ENCODE data around the gene NFATC2.

NFATC2 gene

DNA sequence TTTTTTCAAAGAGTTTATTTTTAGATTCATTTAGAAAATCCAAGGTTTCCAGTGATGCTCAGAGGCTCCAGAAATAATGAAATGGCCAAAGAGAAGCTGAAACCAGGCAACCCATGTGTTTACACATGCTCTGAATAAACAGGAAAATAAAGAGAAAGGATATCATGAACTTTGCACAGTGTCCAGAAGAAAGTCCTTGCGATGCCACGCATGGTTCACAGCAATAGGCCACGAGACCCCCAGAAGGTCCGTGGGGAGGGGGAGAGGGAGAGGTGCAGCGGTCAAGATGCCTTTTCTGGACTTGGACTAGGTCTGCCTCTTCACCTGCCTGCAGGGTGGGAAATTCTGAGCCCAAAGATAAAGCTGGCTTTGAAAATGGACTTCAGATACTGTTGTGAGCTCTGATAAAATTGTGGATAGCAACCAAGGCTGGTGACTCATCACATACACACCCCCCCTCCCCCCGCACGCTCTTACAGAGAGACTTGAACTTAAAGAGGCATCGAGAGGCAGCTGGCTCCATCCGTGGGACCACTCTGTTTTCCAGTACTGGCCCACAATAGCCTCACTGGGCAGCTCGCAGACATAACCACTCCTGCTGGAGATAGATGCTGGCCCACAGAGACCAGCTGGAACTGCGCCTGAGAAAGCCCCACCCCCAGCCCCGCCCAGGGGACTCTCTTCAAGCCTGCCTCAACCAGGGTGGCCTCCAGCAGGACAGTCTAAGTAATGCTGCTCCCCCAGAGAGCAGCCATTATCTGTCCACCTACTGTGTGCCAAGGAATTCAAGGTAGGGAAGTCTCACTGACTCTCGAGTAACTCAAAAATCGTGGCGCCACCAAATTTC is 21.2 kb upstream of the NFATC2 start (continued):
- TF ChIP-seq GLI2 (tag by site-specific recombination; IDR thresholded peaks at IDR 0.05; ENCODE audit: borderline replicate concordance, low read depth) = no peak
- TF ChIP-seq ZNF202 (tag by site-specific recombination; IDR thresholded peaks at IDR 0.05; ENCODE audit: borderline replicate concordance) = no peak
- no peak for TF ChIP-seq ZNF670 (tag by site-specific recombination; IDR thresholded peaks at IDR 0.05; ENCODE audit: low read depth)
- TF ChIP-seq ZNF133 (tag by site-specific recombination; IDR thresholded peaks at IDR 0.05) = no peak
- TF ChIP-seq ZNF350 (tag by site-specific recombination; IDR thresholded peaks at IDR 0.05) = no peak
- TF ChIP-seq SP7 (tag by site-specific recombination; IDR thresholded peaks at IDR 0.05) = 0 out of 2 replicates have a peak, but pooled peaks have one; percentile 40
- TF ChIP-seq ZNF621 (tag by site-specific recombination; IDR thresholded peaks at IDR 0.05) = no peak
- TF ChIP-seq, protein P1, sequence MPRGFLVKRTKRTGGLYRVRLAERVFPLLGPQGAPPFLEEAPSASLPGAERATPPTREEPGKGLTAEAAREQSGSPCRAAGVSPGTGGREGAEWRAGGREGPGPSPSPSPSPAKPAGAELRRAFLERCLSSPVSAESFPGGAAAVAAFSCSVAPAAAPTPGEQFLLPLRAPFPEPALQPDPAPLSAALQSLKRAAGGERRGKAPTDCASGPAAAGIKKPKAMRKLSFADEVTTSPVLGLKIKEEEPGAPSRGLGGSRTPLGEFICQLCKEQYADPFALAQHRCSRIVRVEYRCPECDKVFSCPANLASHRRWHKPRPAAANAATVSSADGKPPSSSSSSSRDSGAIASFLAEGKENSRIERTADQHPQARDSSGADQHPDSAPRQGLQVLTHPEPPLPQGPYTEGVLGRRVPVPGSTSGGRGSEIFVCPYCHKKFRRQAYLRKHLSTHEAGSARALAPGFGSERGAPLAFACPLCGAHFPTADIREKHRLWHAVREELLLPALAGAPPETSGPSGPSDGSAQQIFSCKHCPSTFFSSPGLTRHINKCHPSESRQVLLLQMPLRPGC (tag by site-specific recombination; IDR thresholded peaks at IDR 0.05) = peak; percentile 52; the same call in 1 of the 2 replicates
- TF ChIP-seq ZNF791 (tag by site-specific recombination; IDR thresholded peaks at IDR 0.05) = no peak
- TF ChIP-seq ZNF169 (tag by site-specific recombination; IDR thresholded peaks at IDR 0.05) = no peak
- no peak for TF ChIP-seq ZFP41 (tag by site-specific recombination; IDR thresholded peaks at IDR 0.05; ENCODE audit: borderline replicate concordance)
- TF ChIP-seq ZNF707 (tag by site-specific recombination; IDR thresholded peaks at IDR 0.05) = no peak
- TF ChIP-seq, protein P2, sequence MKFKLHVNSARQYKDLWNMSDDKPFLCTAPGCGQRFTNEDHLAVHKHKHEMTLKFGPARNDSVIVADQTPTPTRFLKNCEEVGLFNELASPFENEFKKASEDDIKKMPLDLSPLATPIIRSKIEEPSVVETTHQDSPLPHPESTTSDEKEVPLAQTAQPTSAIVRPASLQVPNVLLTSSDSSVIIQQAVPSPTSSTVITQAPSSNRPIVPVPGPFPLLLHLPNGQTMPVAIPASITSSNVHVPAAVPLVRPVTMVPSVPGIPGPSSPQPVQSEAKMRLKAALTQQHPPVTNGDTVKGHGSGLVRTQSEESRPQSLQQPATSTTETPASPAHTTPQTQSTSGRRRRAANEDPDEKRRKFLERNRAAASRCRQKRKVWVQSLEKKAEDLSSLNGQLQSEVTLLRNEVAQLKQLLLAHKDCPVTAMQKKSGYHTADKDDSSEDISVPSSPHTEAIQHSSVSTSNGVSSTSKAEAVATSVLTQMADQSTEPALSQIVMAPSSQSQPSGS (tag by site-specific recombination; IDR thresholded peaks at IDR 0.05; ENCODE audit: low read depth) = no peak
- no peak for TF ChIP-seq ZNF776 (tag by site-specific recombination; IDR thresholded peaks at IDR 0.05; ENCODE audit: borderline replicate concordance)
- TF ChIP-seq ZIC2 (tag by site-specific recombination; IDR thresholded peaks at IDR 0.05) = 0 out of 2 replicates have a peak, but pooled peaks have one; percentile 12
- TF ChIP-seq, protein P3, sequence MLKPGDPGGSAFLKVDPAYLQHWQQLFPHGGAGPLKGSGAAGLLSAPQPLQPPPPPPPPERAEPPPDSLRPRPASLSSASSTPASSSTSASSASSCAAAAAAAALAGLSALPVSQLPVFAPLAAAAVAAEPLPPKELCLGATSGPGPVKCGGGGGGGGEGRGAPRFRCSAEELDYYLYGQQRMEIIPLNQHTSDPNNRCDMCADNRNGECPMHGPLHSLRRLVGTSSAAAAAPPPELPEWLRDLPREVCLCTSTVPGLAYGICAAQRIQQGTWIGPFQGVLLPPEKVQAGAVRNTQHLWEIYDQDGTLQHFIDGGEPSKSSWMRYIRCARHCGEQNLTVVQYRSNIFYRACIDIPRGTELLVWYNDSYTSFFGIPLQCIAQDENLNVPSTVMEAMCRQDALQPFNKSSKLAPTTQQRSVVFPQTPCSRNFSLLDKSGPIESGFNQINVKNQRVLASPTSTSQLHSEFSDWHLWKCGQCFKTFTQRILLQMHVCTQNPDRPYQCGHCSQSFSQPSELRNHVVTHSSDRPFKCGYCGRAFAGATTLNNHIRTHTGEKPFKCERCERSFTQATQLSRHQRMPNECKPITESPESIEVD (tag by site-specific recombination; IDR thresholded peaks at IDR 0.05) = no peak
- TF ChIP-seq, protein P4, sequence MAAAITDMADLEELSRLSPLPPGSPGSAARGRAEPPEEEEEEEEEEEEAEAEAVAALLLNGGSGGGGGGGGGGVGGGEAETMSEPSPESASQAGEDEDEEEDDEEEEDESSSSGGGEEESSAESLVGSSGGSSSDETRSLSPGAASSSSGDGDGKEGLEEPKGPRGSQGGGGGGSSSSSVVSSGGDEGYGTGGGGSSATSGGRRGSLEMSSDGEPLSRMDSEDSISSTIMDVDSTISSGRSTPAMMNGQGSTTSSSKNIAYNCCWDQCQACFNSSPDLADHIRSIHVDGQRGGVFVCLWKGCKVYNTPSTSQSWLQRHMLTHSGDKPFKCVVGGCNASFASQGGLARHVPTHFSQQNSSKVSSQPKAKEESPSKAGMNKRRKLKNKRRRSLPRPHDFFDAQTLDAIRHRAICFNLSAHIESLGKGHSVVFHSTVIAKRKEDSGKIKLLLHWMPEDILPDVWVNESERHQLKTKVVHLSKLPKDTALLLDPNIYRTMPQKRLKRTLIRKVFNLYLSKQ (tag by site-specific recombination; IDR thresholded peaks at IDR 0.05; ENCODE audit: borderline replicate concordance) = no peak
- no peak for TF ChIP-seq ZNF843 (tag by site-specific recombination; IDR thresholded peaks at IDR 0.05)
- TF ChIP-seq, protein P5, sequence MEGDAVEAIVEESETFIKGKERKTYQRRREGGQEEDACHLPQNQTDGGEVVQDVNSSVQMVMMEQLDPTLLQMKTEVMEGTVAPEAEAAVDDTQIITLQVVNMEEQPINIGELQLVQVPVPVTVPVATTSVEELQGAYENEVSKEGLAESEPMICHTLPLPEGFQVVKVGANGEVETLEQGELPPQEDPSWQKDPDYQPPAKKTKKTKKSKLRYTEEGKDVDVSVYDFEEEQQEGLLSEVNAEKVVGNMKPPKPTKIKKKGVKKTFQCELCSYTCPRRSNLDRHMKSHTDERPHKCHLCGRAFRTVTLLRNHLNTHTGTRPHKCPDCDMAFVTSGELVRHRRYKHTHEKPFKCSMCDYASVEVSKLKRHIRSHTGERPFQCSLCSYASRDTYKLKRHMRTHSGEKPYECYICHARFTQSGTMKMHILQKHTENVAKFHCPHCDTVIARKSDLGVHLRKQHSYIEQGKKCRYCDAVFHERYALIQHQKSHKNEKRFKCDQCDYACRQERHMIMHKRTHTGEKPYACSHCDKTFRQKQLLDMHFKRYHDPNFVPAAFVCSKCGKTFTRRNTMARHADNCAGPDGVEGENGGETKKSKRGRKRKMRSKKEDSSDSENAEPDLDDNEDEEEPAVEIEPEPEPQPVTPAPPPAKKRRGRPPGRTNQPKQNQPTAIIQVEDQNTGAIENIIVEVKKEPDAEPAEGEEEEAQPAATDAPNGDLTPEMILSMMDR (tag by site-specific recombination; IDR thresholded peaks at IDR 0.05) = no peak
- no peak for TF ChIP-seq ZNF660 (tag by site-specific recombination; IDR thresholded peaks at IDR 0.05)
- no peak for TF ChIP-seq ZBTB7A (tag by site-specific recombination; IDR thresholded peaks at IDR 0.05; ENCODE audit: low read depth)
- TF ChIP-seq, protein P6, sequence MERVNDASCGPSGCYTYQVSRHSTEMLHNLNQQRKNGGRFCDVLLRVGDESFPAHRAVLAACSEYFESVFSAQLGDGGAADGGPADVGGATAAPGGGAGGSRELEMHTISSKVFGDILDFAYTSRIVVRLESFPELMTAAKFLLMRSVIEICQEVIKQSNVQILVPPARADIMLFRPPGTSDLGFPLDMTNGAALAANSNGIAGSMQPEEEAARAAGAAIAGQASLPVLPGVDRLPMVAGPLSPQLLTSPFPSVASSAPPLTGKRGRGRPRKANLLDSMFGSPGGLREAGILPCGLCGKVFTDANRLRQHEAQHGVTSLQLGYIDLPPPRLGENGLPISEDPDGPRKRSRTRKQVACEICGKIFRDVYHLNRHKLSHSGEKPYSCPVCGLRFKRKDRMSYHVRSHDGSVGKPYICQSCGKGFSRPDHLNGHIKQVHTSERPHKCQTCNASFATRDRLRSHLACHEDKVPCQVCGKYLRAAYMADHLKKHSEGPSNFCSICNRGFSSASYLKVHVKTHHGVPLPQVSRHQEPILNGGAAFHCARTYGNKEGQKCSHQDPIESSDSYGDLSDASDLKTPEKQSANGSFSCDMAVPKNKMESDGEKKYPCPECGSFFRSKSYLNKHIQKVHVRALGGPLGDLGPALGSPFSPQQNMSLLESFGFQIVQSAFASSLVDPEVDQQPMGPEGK (tag by site-specific recombination; IDR thresholded peaks at IDR 0.05) = peak; percentile 66
- TF ChIP-seq KLF10 (tag by site-specific recombination; IDR thresholded peaks at IDR 0.05) = peak; percentile 74
- TF ChIP-seq ZNF530 (tag by site-specific recombination; IDR thresholded peaks at IDR 0.05; ENCODE audit: low read depth) = no peak
- no peak for TF ChIP-seq REPIN1 (tag by site-specific recombination; IDR thresholded peaks at IDR 0.05; ENCODE audit: low read depth)
- no peak for TF ChIP-seq ZNF2 (tag by site-specific recombination; IDR thresholded peaks at IDR 0.05)
- TF ChIP-seq, protein P7, sequence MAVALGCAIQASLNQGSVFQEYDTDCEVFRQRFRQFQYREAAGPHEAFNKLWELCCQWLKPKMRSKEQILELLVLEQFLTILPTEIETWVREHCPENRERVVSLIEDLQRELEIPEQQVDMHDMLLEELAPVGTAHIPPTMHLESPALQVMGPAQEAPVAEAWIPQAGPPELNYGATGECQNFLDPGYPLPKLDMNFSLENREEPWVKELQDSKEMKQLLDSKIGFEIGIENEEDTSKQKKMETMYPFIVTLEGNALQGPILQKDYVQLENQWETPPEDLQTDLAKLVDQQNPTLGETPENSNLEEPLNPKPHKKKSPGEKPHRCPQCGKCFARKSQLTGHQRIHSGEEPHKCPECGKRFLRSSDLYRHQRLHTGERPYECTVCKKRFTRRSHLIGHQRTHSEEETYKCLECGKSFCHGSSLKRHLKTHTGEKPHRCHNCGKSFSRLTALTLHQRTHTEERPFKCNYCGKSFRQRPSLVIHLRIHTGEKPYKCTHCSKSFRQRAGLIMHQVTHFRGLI (tag by site-specific recombination; IDR thresholded peaks at IDR 0.05) = no peak
- TF ChIP-seq OSR2 (tag by site-specific recombination; IDR thresholded peaks at IDR 0.05) = no peak

All from HEK293 (cell line).